ENCODE measurements around the gene C11orf87.

C11orf87 gene

GRCh38 chr11:109443052-109443451, 21.1 kb downstream of the C11orf87 start:
- no peak for DNase-seq

- DNase-seq = no peak
These were observed 32.9 kb downstream of the C11orf87 start for GRCh38 chr11:109454857-109455256.
